ENCODE measurements around the gene EXOC1L.

- TF ChIP-seq CTCF (IDR thresholded peaks at IDR 0.05) (no peak), POLR2A (IDR thresholded peaks at IDR 0.05) (no peak)
Measured at GRCh38 chr4:55840956-55841355, 21.4 kb downstream of the EXOC1L start.
